ENCODE results near the gene TYSND1. TPM values are rescaled to one million over a fixed set of nuclear protein-coding genes. Genes with fewer than 3 reads are reported as not detected.

The TYSND1 gene
- total RNA-seq, 2 experiments from 2014 or later = 33.4 to 48.1 TPM

DNA sequence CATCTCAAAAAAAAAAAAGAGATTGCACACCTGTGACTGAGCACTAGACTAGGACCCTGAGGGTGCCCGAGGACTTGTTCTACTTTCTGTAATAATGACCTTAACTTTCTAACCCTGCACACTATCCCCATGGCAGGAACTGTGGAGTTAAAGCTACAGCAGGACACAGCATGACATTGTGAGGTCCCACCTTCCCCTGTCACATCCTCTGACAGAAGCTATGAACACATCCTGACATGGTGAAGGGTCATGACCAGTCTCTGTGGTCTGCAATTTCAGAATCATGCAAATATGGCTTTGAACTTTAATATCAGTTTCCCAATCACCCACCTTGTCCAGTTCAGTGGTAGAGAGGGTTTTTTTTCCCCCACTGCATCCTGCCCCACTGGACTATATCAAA, 42.3 kb upstream of the TYSND1 start:
- ChIA-PET POLR2A (no interaction called here), CTCF (ENCODE audit: unreplicated experiment) (no interaction called here)
- H3K4me1 ChIP-seq (ENCODE audit: insufficient read depth, low read length, poor library complexity, severe bottlenecking) = no peaks in the 10 kb centered on the region
- no TSS peak for BruUV-seq (replicated peaks)
- no peak overlapping the region for H3K27ac ChIP-seq (ENCODE audit: low read depth, low read length, poor library complexity, severe bottlenecking)
- no peaks in the 10 kb centered on the region for H3K36me3 ChIP-seq (ENCODE audit: insufficient read depth, low read length)
- TF ChIP-seq, protein P1, sequence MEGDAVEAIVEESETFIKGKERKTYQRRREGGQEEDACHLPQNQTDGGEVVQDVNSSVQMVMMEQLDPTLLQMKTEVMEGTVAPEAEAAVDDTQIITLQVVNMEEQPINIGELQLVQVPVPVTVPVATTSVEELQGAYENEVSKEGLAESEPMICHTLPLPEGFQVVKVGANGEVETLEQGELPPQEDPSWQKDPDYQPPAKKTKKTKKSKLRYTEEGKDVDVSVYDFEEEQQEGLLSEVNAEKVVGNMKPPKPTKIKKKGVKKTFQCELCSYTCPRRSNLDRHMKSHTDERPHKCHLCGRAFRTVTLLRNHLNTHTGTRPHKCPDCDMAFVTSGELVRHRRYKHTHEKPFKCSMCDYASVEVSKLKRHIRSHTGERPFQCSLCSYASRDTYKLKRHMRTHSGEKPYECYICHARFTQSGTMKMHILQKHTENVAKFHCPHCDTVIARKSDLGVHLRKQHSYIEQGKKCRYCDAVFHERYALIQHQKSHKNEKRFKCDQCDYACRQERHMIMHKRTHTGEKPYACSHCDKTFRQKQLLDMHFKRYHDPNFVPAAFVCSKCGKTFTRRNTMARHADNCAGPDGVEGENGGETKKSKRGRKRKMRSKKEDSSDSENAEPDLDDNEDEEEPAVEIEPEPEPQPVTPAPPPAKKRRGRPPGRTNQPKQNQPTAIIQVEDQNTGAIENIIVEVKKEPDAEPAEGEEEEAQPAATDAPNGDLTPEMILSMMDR (conservative IDR thresholded peaks at IDR 0.05; ENCODE audit: low read length) = no peak
- no peak for TF ChIP-seq EZH2phosphoT487 (IDR thresholded peaks at IDR 0.05; ENCODE audit: borderline replicate concordance, low read depth, low read length)
- no peaks in the 10 kb centered on the region for H4K20me1 ChIP-seq (ENCODE audit: insufficient read depth, low read length)
- intact Hi-C loops (cut with micrococcal nuclease; ENCODE audit: unreplicated experiment) = no loop called here
- no peak overlapping the region for H2AFZ ChIP-seq (ENCODE audit: low read length)
- no peaks in the 10 kb centered on the region for H3K79me2 ChIP-seq (ENCODE audit: insufficient read depth, low read depth, low read length)
- no peaks in the 10 kb centered on the region for H3K9me2 ChIP-seq (ENCODE audit: insufficient read depth, low read length)
- DNase-seq (ENCODE audit: low spot score) = no peak
- H3K4me2 ChIP-seq (ENCODE audit: low read length) = no peak overlapping the region
- H3K4me3 ChIP-seq (ENCODE audit: low read depth, low read length, poor library complexity, severe bottlenecking) = no peak overlapping the region
- H3K9me3 ChIP-seq (ENCODE audit: low read length) = no peaks in the 10 kb centered on the region

DNA sequence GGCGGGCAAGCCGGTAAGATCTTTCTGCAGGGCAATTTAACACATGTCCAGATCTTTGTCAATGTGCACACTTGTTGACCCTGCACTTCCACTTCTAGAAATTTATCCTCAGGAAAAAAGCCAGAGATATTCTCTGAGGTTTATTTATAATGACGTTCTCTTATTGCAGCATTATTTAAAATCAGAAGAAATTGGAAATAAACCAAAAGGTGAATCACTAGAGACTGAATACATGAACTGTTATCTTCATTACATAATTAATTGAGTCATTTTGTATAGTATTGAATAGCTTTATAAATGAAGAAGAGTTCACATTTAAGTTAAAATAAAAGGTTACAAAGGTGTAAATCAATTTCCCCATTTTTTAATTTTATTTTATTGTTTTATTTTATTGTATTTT, 40.1 kb upstream of the TYSND1 start:
- Histone ChIP-seq H3K9me2 (ENCODE audit: insufficient read depth, low read length) (no peaks in the 10 kb centered on the region), H3K79me2 (ENCODE audit: insufficient read depth, low read depth, low read length) (no peaks in the 10 kb centered on the region), H3K4me1 (ENCODE audit: insufficient read depth, low read length, poor library complexity, severe bottlenecking) (no peaks in the 10 kb centered on the region), H3K27ac (ENCODE audit: low read depth, low read length, poor library complexity, severe bottlenecking) (no peak overlapping the region), H4K20me1 (ENCODE audit: insufficient read depth, low read length) (no peaks in the 10 kb centered on the region), H2AFZ (ENCODE audit: low read length) (no peak overlapping the region), H3K4me3 (ENCODE audit: low read depth, low read length, poor library complexity, severe bottlenecking) (no peak overlapping the region), H3K36me3 (ENCODE audit: insufficient read depth, low read length) (no peaks in the 10 kb centered on the region), H3K9me3 (ENCODE audit: low read length) (no peaks in the 10 kb centered on the region), H3K4me2 (ENCODE audit: low read length) (no peak overlapping the region)
- BruUV-seq (replicated peaks) = no TSS peak
- no peak for DNase-seq (ENCODE audit: low spot score)
- ChIA-PET POLR2A (no interaction called here), CTCF (ENCODE audit: unreplicated experiment) (no interaction called here)
- TF ChIP-seq, protein P1 (conservative IDR thresholded peaks at IDR 0.05; ENCODE audit: low read length) = no peak
- no peak for TF ChIP-seq EZH2phosphoT487 (IDR thresholded peaks at IDR 0.05; ENCODE audit: borderline replicate concordance, low read depth, low read length)
- intact Hi-C loops (cut with micrococcal nuclease; ENCODE audit: unreplicated experiment) = no loop called here

DNA sequence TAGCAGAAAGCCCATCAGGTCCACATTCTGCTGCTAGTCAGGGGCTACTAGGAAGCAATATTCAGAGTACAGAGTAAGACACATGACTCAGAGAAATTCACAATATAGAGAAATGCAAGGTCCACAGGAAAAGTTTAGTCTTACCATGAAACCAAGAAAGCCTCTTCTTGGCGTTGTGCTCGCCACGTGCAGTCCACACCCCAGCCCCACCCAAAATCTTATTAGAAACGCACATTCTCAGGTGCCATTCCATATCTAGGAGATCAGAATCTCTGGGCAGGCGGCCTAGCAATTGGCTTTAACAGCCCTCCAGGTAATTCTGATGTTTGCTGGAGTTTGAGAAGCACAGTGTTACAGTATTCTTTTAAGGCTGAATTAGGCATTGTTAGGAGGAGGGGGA, 39.6 kb upstream of the TYSND1 start:
- no peaks in the 10 kb centered on the region for H3K9me2 ChIP-seq (ENCODE audit: insufficient read depth, low read length)
- no peak overlapping the region for H3K27ac ChIP-seq (ENCODE audit: low read depth, low read length, poor library complexity, severe bottlenecking)
- no peak overlapping the region for H3K4me3 ChIP-seq (ENCODE audit: low read depth, low read length, poor library complexity, severe bottlenecking)
- no peaks in the 10 kb centered on the region for H3K4me1 ChIP-seq (ENCODE audit: insufficient read depth, low read length, poor library complexity, severe bottlenecking)
- no TSS peak for BruUV-seq (replicated peaks)
- no peaks in the 10 kb centered on the region for H4K20me1 ChIP-seq (ENCODE audit: insufficient read depth, low read length)
- H3K79me2 ChIP-seq (ENCODE audit: insufficient read depth, low read depth, low read length) = no peaks in the 10 kb centered on the region
- TF ChIP-seq EZH2phosphoT487 (IDR thresholded peaks at IDR 0.05; ENCODE audit: borderline replicate concordance, low read depth, low read length) = no peak
- TF ChIP-seq, protein P1 (conservative IDR thresholded peaks at IDR 0.05; ENCODE audit: low read length) = no peak
- no peaks in the 10 kb centered on the region for H3K36me3 ChIP-seq (ENCODE audit: insufficient read depth, low read length)
- ChIA-PET CTCF (ENCODE audit: unreplicated experiment) (no interaction called here), POLR2A (no interaction called here)
- H3K4me2 ChIP-seq (ENCODE audit: low read length) = no peak overlapping the region
- no peaks in the 10 kb centered on the region for H3K9me3 ChIP-seq (ENCODE audit: low read length)
- DNase-seq (ENCODE audit: low spot score) = no peak
- intact Hi-C loops (cut with micrococcal nuclease; ENCODE audit: unreplicated experiment) = no loop called here
- H2AFZ ChIP-seq (ENCODE audit: low read length) = no peak overlapping the region

Measured in OCI-LY7 (cell line).